ENCODE data around the gene LRP5.
"Not testable (repeated sequence)": the region's sequence is repeated elsewhere in the genome, so short reads cannot be mapped to it uniquely, and the experiment has no call there.

Gene LRP5

GRCh38 chr11:68282141-68282860, 30.1 kb upstream of the LRP5 start:
- no peak for DNase-seq (ENCODE audit: low read depth)

DNA sequence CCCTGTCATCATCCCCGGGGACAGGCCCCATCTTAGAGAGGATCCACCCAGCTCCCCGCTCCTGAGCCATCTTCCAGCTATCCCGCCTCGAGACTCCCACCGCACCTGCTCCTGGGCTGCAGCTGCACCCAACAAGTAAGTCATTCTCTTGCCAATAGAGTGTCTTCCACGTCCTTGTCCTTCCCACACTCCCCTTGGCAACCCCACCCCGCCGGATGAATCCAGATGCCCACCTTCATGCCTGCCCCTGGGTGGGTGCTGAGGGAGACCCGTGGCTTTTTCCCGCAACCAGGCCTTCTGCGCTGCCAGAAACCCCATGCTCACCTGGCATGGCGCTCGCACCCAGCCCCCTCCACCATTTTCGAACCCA, 29.5 kb upstream of the LRP5 start:
- DNase-seq (ENCODE audit: low read depth) = no peak

DNA sequence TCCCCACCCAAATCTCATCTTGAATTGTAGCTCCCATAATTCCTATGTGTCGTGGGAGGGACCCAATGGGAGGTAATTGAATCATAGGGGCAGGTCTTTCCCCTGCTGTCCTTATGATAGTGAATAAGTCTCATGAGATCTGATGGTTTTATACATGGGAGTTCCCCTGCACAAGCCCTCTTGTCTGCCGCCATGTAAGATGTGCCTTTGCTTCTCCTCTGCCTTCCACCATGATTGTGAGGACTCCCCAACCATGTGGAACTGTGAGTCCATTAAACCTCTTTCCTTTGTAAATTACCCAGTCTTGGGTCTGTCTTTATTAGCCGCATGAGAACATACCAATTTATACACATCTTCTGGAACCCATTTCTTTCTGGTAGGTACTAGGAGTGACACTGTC, 27.8 kb upstream of the LRP5 start:
- DNase-seq (ENCODE audit: low read depth) = not testable (repeated sequence)

DNA sequence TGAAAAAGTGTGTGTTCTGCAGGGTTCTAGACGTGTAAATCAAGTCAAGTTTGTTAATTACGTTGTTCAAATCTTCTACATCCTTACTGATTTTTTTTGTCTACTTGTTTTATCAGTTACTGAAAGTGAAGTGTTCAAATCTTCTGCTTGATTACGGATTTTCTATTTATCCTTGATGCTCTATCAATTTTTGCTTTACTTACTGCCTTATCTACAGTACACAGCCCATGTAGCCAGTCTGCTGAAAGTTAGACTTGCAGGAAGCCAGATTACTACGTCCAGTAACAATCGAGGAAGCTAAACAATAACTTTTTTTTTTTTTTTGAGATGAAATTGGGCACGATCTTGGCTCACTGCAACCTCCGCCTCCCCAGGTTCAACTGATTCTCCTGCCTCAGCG, 25.0 kb upstream of the LRP5 start:
- no peak for DNase-seq (ENCODE audit: low read depth)

- no peak for DNase-seq (ENCODE audit: low read depth)
These were observed 22.9 kb upstream of the LRP5 start for GRCh38 chr11:68289456-68289855.

DNA sequence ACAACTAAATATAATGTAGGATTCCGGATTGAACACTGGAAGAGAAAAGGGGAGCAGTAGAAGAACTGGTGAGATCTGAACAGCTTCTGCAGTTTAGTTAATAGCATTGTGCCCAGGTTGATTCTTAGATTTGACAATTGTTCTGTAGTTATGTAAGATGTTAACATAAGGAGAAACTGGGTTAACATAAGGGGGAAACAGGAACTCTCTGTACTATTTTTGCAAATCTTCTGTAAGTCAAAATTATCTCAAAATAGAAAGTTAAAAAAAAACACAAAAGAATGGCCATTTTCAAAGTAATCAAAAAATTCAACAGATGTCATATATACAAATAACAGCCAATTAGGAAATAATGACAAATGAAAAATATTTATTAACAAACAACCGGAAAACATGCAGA, 18.7 kb upstream of the LRP5 start:
- DNase-seq (ENCODE audit: low read depth) = no peak

DNA sequence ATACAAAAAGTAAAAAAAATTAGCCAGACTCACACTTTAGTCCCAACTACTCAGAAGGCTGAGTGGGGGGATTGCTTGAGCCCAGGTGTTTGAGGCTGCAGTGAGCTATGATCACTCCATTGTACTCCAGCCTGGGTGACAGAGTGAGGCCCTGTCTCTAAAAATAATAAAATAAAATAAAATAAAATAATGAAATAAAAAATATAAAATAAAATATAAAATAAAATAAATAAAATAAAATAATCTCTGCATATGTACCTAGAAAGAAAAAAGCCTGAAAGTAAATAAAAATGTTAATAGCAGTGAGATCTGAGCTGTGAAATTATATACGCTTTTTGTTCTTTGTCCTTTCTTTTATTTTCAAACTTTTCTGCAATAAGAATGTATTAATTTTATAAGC, 17.1 kb upstream of the LRP5 start:
- no peak for DNase-seq (ENCODE audit: low read depth)

- no peak for DNase-seq (ENCODE audit: low read depth)
These were observed 16.5 kb upstream of the LRP5 start for GRCh38 chr11:68295940-68296339.

DNA sequence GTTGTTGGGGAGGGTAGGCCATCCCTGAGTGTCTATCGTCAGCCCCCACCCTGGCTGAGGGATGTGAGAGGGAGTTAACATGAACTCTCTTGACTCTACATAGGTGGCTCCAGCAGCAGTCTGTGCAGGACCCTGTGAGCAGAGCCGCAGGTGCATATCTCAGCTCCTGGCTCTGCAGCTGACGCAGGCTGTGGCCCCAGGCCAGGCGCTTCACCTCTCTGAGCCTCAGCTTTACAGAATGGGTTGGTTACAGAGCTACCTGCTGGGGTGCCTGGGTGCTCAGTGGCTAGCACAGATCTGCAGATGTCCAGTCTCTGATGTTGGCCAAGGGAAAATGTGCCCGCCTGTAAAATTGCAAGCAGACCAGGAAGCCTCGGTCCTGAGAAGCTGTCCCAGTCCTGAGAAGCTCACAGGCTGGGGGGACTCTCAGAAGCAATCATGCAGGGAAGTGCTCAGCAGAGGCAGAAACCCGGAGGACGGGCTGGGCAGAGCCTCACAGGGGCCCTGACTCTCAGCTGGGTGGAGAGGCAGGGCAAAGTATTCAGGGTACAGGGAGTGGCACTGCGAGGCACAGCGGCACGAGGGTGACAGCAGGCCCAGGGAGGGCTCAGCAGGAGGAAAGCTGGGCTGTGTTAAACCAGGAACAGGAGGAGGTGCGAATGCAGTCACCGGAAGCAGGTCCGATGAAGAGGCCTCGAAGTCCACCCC, 15.9 kb upstream of the LRP5 start:
- no peak for DNase-seq (ENCODE audit: low read depth)

GRCh38 chr11:68297052-68297378, 15.4 kb upstream of the LRP5 start:
- no peak for DNase-seq (ENCODE audit: low read depth)

- DNase-seq (ENCODE audit: low read depth) = no peak
These were observed 14.9 kb upstream of the LRP5 start for GRCh38 chr11:68297494-68297811.

- no peak for DNase-seq (ENCODE audit: low read depth)
These were observed 14.4 kb upstream of the LRP5 start for GRCh38 chr11:68297812-68298658.

GRCh38 chr11:68298659-68299516, 13.5 kb upstream of the LRP5 start:
- DNase-seq (ENCODE audit: low read depth) = no peak

- not testable (repeated sequence) for DNase-seq (ENCODE audit: low read depth)
These were observed 12.9 kb upstream of the LRP5 start for GRCh38 chr11:68299517-68299879.

DNA sequence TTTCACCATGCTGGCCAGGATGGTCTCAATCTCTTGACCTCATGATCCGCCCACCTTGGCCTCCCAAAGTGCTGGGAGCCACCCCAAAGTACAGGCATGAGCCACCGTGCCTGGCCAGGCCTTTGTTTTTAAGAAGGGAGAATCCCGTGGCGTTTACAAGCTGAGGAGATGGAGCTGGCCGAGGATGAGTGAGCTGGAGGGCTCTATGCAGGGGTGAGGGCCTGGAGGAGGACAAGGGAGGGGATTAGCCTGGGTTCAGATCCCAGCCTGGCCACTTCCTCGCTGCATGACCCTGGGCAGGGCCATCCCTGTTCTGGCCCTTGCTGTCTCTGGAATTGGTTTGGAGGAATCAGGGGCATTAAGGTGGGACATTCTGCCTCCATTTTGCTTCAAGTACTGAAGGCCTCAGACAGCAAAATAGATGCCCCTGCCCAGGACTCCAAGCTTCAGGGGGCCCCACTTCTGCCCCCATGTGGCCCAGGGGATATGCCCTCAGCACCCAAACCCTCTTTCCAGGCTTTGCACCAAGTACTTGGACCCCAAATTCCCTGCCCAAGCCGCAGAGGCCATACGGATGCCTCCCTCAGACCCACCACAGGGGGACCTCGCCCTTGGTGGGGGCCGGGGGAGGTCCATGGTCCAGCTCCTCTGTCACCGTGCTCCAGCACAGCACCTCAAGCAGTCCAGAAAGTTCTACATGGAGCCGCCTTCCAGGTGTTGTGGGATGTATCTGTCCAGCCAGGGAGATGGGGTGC, 12.1 kb upstream of the LRP5 start:
- no peak for DNase-seq (ENCODE audit: low read depth)

DNA sequence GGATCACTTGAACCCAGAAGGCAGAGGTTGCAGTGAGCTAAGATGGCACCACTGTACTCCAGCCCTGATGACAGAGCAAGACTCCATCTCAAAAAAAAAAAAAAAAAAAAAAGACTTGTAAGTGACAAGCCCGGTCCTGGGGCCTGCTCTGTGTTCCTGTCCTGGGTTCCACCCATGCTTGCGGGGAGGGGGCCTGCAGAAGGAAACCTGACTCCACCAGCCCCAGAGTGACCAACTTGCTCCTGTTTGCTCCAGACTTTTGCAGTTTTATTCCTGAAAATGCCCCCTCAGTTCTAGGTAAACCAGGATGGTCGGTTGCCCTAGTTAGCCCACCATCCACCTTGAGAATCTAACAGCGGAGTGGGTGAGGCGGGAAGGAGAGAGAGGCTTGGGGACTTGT, 10.1 kb upstream of the LRP5 start:
- no peak for DNase-seq (ENCODE audit: low read depth)

GRCh38 chr11:68302670-68303069, 9.7 kb upstream of the LRP5 start:
- no peak for DNase-seq (ENCODE audit: low read depth)

DNA sequence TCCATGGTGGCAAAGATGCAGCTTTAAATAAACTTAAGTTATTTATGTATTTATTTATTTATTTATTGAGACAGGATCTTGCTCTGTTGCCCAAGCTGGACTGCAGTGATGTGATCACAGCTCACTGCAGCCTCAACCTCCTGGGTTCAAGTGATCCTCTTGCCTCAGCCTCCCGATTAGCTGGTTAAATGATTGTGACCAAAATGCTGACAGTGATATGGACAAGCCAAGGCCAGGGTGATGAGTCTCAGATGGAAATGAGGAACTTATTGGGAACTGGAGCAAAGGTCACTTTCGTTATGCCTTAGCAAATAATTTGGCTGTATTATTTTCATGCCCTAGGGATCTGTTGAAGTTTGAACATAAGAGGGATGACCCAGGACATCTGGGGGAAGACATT, 9.3 kb upstream of the LRP5 start:
- DNase-seq (ENCODE audit: low read depth) = no peak

DNA sequence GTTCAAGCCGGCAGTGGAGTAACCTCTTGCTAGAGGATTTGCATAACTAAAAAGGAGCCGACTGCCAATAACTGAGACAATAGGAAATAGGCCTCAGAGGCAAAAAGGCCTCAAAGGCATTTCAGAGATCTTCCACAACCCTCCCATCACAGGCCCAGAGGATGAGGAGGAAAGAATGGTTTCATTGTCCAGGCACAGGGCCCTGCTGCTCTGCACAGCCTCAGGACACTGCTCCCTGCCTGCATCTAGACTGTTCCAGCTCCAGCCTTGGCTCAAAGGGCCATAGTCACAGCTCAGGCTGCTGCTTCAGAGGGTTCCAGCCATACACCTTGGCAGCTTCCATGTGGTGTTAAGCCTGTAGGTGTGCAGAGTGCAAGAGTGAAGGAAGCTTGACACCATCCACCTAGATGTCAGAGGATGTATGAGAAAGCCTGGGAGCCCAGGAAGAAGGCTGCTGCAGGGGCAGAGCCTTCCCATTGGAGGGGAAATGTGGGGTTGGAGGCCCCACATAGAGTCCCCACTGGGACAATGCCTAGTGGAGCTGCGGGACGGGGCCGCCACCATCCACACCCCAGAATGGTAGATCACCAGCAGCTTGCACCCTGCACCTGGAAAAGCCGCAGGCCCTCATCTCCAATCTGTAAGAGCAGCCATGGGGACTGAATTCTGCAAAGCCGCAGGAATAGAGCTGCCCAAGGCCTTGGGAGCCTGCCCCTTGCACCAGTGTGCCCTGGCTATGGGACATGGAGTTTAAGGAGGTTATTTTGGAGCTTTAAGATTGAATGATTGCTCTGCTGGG, 8.2 kb upstream of the LRP5 start:
- no peak for DNase-seq (ENCODE audit: low read depth)

- DNase-seq (ENCODE audit: low read depth) = no peak
These were observed 5.8 kb upstream of the LRP5 start for GRCh38 chr11:68306636-68307035.

DNA sequence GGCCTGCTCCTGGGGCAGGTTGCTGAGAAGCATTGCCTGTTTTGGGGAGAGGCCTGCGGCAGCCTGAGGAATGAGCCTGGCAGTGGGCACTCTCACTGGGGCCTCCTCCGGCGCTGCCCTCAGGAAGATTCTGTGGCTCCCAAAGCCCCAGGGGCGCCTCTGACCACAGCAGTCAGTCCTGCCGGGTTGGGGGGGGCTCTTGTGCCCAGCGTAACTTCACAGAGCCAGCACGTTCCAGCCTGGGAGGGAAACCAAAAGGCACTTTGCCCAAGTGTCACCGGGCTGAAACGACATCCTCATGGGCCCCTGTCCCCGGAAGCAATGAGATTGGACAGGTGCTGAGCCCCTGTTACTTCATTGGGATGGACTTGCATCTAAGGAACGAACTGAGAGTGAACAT, 4.3 kb upstream of the LRP5 start:
- DNase-seq (ENCODE audit: low read depth) = no peak

Data from GM04504 (cell line).